ENCODE results near the gene HCRTR1.

GRCh38 chr1:31573261-31573660 lies 44.2 kb upstream of the HCRTR1 start:
- TF ChIP-seq, protein P1, sequence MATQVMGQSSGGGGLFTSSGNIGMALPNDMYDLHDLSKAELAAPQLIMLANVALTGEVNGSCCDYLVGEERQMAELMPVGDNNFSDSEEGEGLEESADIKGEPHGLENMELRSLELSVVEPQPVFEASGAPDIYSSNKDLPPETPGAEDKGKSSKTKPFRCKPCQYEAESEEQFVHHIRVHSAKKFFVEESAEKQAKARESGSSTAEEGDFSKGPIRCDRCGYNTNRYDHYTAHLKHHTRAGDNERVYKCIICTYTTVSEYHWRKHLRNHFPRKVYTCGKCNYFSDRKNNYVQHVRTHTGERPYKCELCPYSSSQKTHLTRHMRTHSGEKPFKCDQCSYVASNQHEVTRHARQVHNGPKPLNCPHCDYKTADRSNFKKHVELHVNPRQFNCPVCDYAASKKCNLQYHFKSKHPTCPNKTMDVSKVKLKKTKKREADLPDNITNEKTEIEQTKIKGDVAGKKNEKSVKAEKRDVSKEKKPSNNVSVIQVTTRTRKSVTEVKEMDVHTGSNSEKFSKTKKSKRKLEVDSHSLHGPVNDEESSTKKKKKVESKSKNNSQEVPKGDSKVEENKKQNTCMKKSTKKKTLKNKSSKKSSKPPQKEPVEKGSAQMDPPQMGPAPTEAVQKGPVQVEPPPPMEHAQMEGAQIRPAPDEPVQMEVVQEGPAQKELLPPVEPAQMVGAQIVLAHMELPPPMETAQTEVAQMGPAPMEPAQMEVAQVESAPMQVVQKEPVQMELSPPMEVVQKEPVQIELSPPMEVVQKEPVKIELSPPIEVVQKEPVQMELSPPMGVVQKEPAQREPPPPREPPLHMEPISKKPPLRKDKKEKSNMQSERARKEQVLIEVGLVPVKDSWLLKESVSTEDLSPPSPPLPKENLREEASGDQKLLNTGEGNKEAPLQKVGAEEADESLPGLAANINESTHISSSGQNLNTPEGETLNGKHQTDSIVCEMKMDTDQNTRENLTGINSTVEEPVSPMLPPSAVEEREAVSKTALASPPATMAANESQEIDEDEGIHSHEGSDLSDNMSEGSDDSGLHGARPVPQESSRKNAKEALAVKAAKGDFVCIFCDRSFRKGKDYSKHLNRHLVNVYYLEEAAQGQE (IDR thresholded peaks at IDR 0.05; ENCODE audit: low read depth) = no peak
- TF ChIP-seq RAD21 (IDR thresholded peaks at IDR 0.05; ENCODE audit: low read depth) (no peak), YY1 (IDR thresholded peaks at IDR 0.05; ENCODE audit: low read depth) (no peak), EP300 (IDR thresholded peaks at IDR 0.05; ENCODE audit: borderline replicate concordance) (no peak), MAX (IDR thresholded peaks at IDR 0.05) (no peak), NFIC (IDR thresholded peaks at IDR 0.05) (no peak)
